Keratinocyte (primary cell): ENCODE data around the gene RNF31. TPM values are rescaled to one million over a fixed set of nuclear protein-coding genes. Genes with fewer than 3 reads are reported as not detected.
"Not testable (repeated sequence)": the region's sequence is repeated elsewhere in the genome, so short reads cannot be mapped to it uniquely, and the experiment has no call there.

ENCODE experiments used
- DNase-seq: peaks from one replicate; pipeline ENCODE4 v3.0.0-alpha.2; 2011; ENCODE audit warnings: low read depth, missing footprints, low spot score
- FAIRE-seq: peaks from 2 replicates; lab custom pipeline; 2011; peaks lifted over from hg19 to GRCh38; lab: Jason Lieb, UNC
- H2AFZ ChIP-seq: 2 replicates; pipeline ENCODE4 v1.6.0; 2012; ENCODE audit warnings: low read length, control low read depth, inconsistent platforms; ENCODE audit not compliant: control insufficient read depth
- H3K27ac ChIP-seq: 2 replicates; pipeline ENCODE4 v1.5.1; 2011; ENCODE audit warnings: low read length; ENCODE audit not compliant: control insufficient read depth, insufficient read depth
- H3K27me3 ChIP-seq: 3 replicates; pipeline ENCODE4 v1.6.0; 2011; ENCODE audit warnings: low read length; ENCODE audit not compliant: control insufficient read depth, insufficient read depth; ENCODE audit errors: extremely low read depth
- H3K36me3 ChIP-seq, 2 experiments: 2 replicates in 1 of 2; 3 replicates in 1 of 2; pipeline ENCODE4 v1.5.1; 2011; ENCODE audit warnings: low read length in 2 of 2, mild to moderate bottlenecking in 1 of 2; ENCODE audit not compliant: control insufficient read depth in 2 of 2, insufficient read depth in 2 of 2; ENCODE audit errors: extremely low read depth in 1 of 2
- H3K4me1 ChIP-seq: 3 replicates; pipeline ENCODE4 v1.5.1; 2011; ENCODE audit warnings: low read length; ENCODE audit not compliant: control insufficient read depth, insufficient read depth; ENCODE audit errors: extremely low read depth
- H3K4me2 ChIP-seq: 3 replicates; pipeline ENCODE4 v1.6.0; 2011; ENCODE audit warnings: low read depth, low read length; ENCODE audit not compliant: control insufficient read depth, insufficient read depth; ENCODE audit errors: extremely low read depth
- H3K4me3 ChIP-seq, 3 experiments: fragments of 200-600 bp in 1 of 3; sonication (generic) in 1 of 3; 2 replicates in 2 of 3; 3 replicates in 1 of 3; pipeline ENCODE4 v1.5.1; 2011 to 2016; ENCODE audit warnings: low read length in 3 of 3, mild to moderate bottlenecking in 3 of 3, control low read depth in 2 of 3, inconsistent platforms in 1 of 3, low read depth in 1 of 3, mixed read lengths in 1 of 3, mixed run types in 1 of 3, moderate library complexity in 1 of 3; ENCODE audit not compliant: control insufficient read depth in 2 of 3, insufficient read depth in 2 of 3; ENCODE audit errors: extremely low read depth in 1 of 3
- H3K79me2 ChIP-seq: 2 replicates; pipeline ENCODE4 v1.6.0; 2012; ENCODE audit warnings: low read length; ENCODE audit not compliant: control insufficient read depth, insufficient read depth
- H3K9ac ChIP-seq: 3 replicates; pipeline ENCODE4 v1.6.0; 2011; ENCODE audit warnings: low read length; ENCODE audit not compliant: control insufficient read depth, insufficient read depth; ENCODE audit errors: extremely low read depth
- H3K9me1 ChIP-seq: 3 replicates; pipeline ENCODE4 v1.6.0; 2011; ENCODE audit warnings: low read length; ENCODE audit not compliant: control insufficient read depth, insufficient read depth; ENCODE audit errors: extremely low read depth
- H3K9me3 ChIP-seq: 2 replicates; pipeline ENCODE4 v1.5.1; 2012; ENCODE audit warnings: low read depth, low read length; ENCODE audit not compliant: control insufficient read depth
- H4K20me1 ChIP-seq: 3 replicates; pipeline ENCODE4 v1.6.0; 2011; ENCODE audit warnings: low read length; ENCODE audit not compliant: control insufficient read depth, insufficient read depth; ENCODE audit errors: extremely low read depth
- CTCF ChIP-seq, 3 experiments: IDR thresholded peaks in 1 of 3; conservative IDR thresholded peaks in 1 of 3; optimal IDR thresholded peaks in 1 of 3; 2 replicates in 2 of 3; 3 replicates in 1 of 3; pipeline versions ENCODE3 to v1.5.1; 2011; ENCODE audit warnings: low read length in 3 of 3, mild to moderate bottlenecking in 3 of 3, moderate library complexity in 2 of 3, control low read depth in 1 of 3, inconsistent platforms in 1 of 3; ENCODE audit not compliant: insufficient read depth in 2 of 3; ENCODE audit errors: extremely low read depth in 1 of 3
- EZH2 ChIP-seq: IDR thresholded peaks from one replicate; pipeline ENCODE4 v1.6.1; 2012; ENCODE audit warnings: inconsistent platforms, mild to moderate bottlenecking, low read length, moderate library complexity
- dilution Hi-C: fragments of 300-500 bp; cut with MboI; formaldehyde crosslinking; loops from one replicate; pipeline ENCODE4 v1.7.0; 2020; ENCODE audit warnings: low sequenced_read_pairs; ENCODE audit not compliant: extremely low pct_ligation_motif_present
- polyA plus RNA-seq, 5 experiments: library from polyadenylated mRNA; depleted of rRNA in 3 of 5; stranded (reverse) in 3 of 5; stranded (forward) in 1 of 5; unstranded in 1 of 5; fragments of >200 nt; gene quantifications; 1 replicate in 1 of 5; 2 replicates in 3 of 5; 3 replicates in 1 of 5; pipeline versions ENCODE4 v1.2.1 to v1.2.3, GENCODE V29; 2011 to 2012; ENCODE audit warnings: missing spikeins in 2 of 5, low read depth in 1 of 5, low replicate concordance in 1 of 5

RNF31 gene
- polyA plus RNA-seq, 1 donor (not counting 4 experiments of a cell fraction or from before 2014, with no cell fraction given) = 17.4 TPM

GRCh38 chr14:24103451-24103850 lies 43.8 kb upstream of the RNF31 start:
- no peaks in the 10 kb centered on the region for H4K20me1 ChIP-seq
- H2AFZ ChIP-seq = no peak overlapping the region
- H3K9ac ChIP-seq = no peak overlapping the region
- no peak for TF ChIP-seq CTCF (optimal IDR thresholded peaks at IDR 0.05 in 1 of 3, IDR thresholded peaks at IDR 0.05 in 1 of 3, conservative IDR thresholded peaks at IDR 0.05 in 1 of 3; ENCODE audit: extremely low read depth in 1 of 3, insufficient read depth in 2 of 3, low read length in 3 of 3)
- TF ChIP-seq EZH2 = no peak
- no peaks in the 10 kb centered on the region for H3K79me2 ChIP-seq
- H3K9me3 ChIP-seq = no peaks in the 10 kb centered on the region
- H3K36me3 ChIP-seq = peaks cover 7 to 19% of the 10 kb centered on the region in 2 experiments
- no peaks in the 10 kb centered on the region for H3K9me1 ChIP-seq
- no peak overlapping the region for H3K27ac ChIP-seq
- dilution Hi-C loops = no loop called here
- H3K4me1 ChIP-seq = peaks cover 5% of the 10 kb centered on the region
- no peak overlapping the region for H3K4me3 ChIP-seq
- FAIRE-seq = no peak
- no peak overlapping the region for H3K4me2 ChIP-seq
- DNase-seq = no peak
- no peaks in the 10 kb centered on the region for H3K27me3 ChIP-seq

DNA sequence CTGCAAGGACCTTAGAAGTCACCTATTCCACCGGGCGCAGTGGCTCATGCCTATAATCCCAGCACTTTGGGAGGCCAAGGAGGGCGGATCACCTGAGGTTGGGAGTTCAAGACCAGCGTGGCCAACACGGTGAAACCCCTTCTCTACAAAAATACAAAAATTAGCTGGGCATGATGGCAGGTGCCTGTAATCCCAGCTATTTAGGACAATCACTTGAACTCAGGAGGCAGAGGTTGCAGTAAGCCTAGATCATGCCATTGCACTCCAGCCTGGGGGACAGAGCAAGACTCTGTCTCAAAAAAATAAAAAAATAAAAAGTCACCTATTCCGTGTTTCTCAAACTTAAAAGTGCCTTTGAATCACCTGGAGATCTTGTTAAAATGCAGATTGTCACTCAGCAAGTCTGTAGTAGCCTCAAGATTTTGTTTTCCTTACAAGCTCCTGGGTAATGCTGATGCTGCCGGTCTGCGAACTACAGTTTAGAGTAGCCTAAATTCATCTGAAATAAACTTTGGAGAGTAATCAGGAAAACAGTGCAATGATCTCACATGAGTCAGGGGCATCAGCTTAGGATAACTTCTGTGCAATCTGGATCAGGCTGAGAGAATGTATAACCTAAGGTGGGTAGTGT lies 41.6 kb upstream of the RNF31 start:
- dilution Hi-C loops, H3K27me3 ChIP-seq: not testable (repeated sequence)

More for the DNA sequence above, 41.6 kb upstream of the RNF31 start:
- not testable (repeated sequence) for DNase-seq, H3K9me1 ChIP-seq, H3K36me3 ChIP-seq, H3K79me2 ChIP-seq, H2AFZ ChIP-seq, H3K9ac ChIP-seq, H3K4me3 ChIP-seq, H3K4me2 ChIP-seq, H4K20me1 ChIP-seq, FAIRE-seq, H3K9me3 ChIP-seq, H3K27ac ChIP-seq
- H3K4me1 ChIP-seq = peaks cover 11% of the 10 kb centered on the region
